GM12801 (cell line): Measurements from ENCODE around the gene KPNA4.

ENCODE experiments used
- CTCF ChIP-seq: IDR thresholded peaks from one replicate; pipeline ENCODE4 v1.5.1; 2011; ENCODE audit warnings: control low read depth; ENCODE audit not compliant: insufficient read length; ENCODE audit errors: extremely low read depth

The KPNA4 gene

GRCh38 chr3:160459450-160459970 lies 105.9 kb downstream of the KPNA4 start:
- TF ChIP-seq CTCF: no peak

GRCh38 chr3:160458151-160458550 lies 107.2 kb downstream of the KPNA4 start:
- TF ChIP-seq CTCF: no peak

- no peak for TF ChIP-seq CTCF
Measured at GRCh38 chr3:160455846-160456245, 109.5 kb downstream of the KPNA4 start.

- TF ChIP-seq CTCF: no peak
Measured at GRCh38 chr3:160454995-160455394, 110.4 kb downstream of the KPNA4 start.

- TF ChIP-seq CTCF: no peak
Measured at GRCh38 chr3:160451602-160452001, 113.8 kb downstream of the KPNA4 start.

- TF ChIP-seq CTCF: no peak
Measured at GRCh38 chr3:160450846-160451245, 114.5 kb downstream of the KPNA4 start.

- no peak for TF ChIP-seq CTCF
Measured at GRCh38 chr3:160449636-160450598, 115.5 kb downstream of the KPNA4 start, which contains the start of gene TRIM59. TRIM59 (minus strand) TSS chr3:160449786; CDS start chr3:160439183, 10,603 bp downstream.
